A549 treated with AZD2906 at 1 μM for 4 hours (cell line): ENCODE measurements around the gene REG1A. TPM values are rescaled to one million over a fixed set of nuclear protein-coding genes. Genes with fewer than 3 reads are reported as not detected.

Experiments
- total RNA-seq: library from RNA; stranded (reverse); fragments of 200-300 nt; extraction: Qiagen RNA extraction; gene quantifications from 5 replicates; pipeline ENCODE4 v1.2.3, GENCODE V29; 2022

The REG1A gene
- total RNA-seq = not detected in 5 replicates

GRCh38 chr2:79120194-79120713, at the start of gene REG1A:
Gene REG1A, plus strand, starts transcription at chr2:79120488. Its CDS starts 374 bp downstream, at chr2:79120862.

GRCh38 chr2:79087785-79088364, 32.4 kb upstream of the REG1A start, which contains the start of gene REG1B:
Gene REG1B, minus strand, starts transcription at chr2:79087993. Its CDS starts 381 bp downstream, at chr2:79087612.

GRCh38 chr2:79159653-79160052, 39.4 kb downstream of the REG1A start, which contains the start of gene REG3A:
Gene REG3A, minus strand, starts transcription at chr2:79159753. Its CDS starts 348 bp downstream, at chr2:79159405.

Other genes starting within 250 kb of the REG1A start
- not detected in 5 replicates for gene REG3G, start 94.8 kb upstream of the REG1A start, total RNA-seq
- gene REG1B, start 32.5 kb upstream of the REG1A start, total RNA-seq = not detected in 5 replicates
- not detected in 5 replicates for gene REG3A, start 39.3 kb downstream of the REG1A start, total RNA-seq